Stimulated activated CD4-positive, alpha-beta T cell treated with anti-CD3 and anti-CD28 coated beads, TNF-alpha, amount 100 ng/mL, for 24 hours (primary cell): ENCODE data around the gene UBD.

Source experiments
- DNase-seq, 3 experiments: peaks; one replicate each; pipeline ENCODE4 v3.0.0-alpha.2; 2020; ENCODE audit warnings: low read depth in 3 of 3

The UBD gene

GRCh38 chr6:29559524-29560287, at the start of gene UBD:
UBD (minus strand) TSS chr6:29559732; CDS start chr6:29559701, 31 bp downstream.
- no peak for DNase-seq

- DNase-seq: no peak
These were observed 48.6 kb upstream of the UBD start for GRCh38 chr6:29608131-29608530.

- no peak for DNase-seq
These were observed 44.4 kb upstream of the UBD start for GRCh38 chr6:29603930-29604329.

GRCh38 chr6:29603456-29603855, 43.9 kb upstream of the UBD start:
- DNase-seq: no peak

GRCh38 chr6:29602564-29603361, 43.2 kb upstream of the UBD start:
- no peak for DNase-seq

- no peak for DNase-seq
These were observed 38.7 kb upstream of the UBD start for GRCh38 chr6:29598172-29598747.

GRCh38 chr6:29597184-29597583, 37.7 kb upstream of the UBD start:
- no peak for DNase-seq

GRCh38 chr6:29596381-29596900, 36.9 kb upstream of the UBD start:
- no peak for DNase-seq

- DNase-seq: no peak
These were observed 33.8 kb upstream of the UBD start for GRCh38 chr6:29593199-29593855.

GRCh38 chr6:29591677-29592076, 32.1 kb upstream of the UBD start:
- no peak for DNase-seq

GRCh38 chr6:29590218-29590808, 30.8 kb upstream of the UBD start:
- DNase-seq: no peak

GRCh38 chr6:29589423-29590048, 30.0 kb upstream of the UBD start:
- DNase-seq: peak; percentile 20 to 39 (median 28)

- no peak for DNase-seq
These were observed 25.3 kb upstream of the UBD start, which contains the start of gene OR2H2 for GRCh38 chr6:29584821-29585220. OR2H2 (plus strand) TSS chr6:29585121; CDS start chr6:29587945, 2,824 bp downstream.

- DNase-seq: no peak
These were observed 18.0 kb upstream of the UBD start for GRCh38 chr6:29577544-29577943.

- no peak for DNase-seq
These were observed 16.5 kb upstream of the UBD start for GRCh38 chr6:29576056-29576455.

- no peak for DNase-seq
These were observed 8.5 kb upstream of the UBD start for GRCh38 chr6:29567991-29568390.

GRCh38 chr6:29567541-29567940, 8.0 kb upstream of the UBD start:
- DNase-seq: no peak

- no peak for DNase-seq
These were observed 7.3 kb upstream of the UBD start for GRCh38 chr6:29566856-29567255.

- no peak for DNase-seq
These were observed 5.3 kb upstream of the UBD start for GRCh38 chr6:29564875-29565274.

GRCh38 chr6:29563435-29563965, 4.0 kb upstream of the UBD start:
- DNase-seq: no peak
